H1 (cell line): ENCODE measurements around the gene MICALL2. TPM values are rescaled to one million over a fixed set of nuclear protein-coding genes. Genes with fewer than 3 reads are reported as not detected.

Experiments used
- EP300 ChIP-seq, 2 experiments: IDR thresholded peaks; 1 replicate in 1 of 2; 2 replicates in 1 of 2; pipeline ENCODE4 v1.6.1; 2011 to 2012; ENCODE audit warnings: low read depth in 2 of 2, low read length in 2 of 2, mild to moderate bottlenecking in 2 of 2, borderline replicate concordance in 1 of 2, inconsistent platforms in 1 of 2, moderate library complexity in 1 of 2
- NANOG ChIP-seq: IDR thresholded peaks from 2 replicates; pipeline ENCODE4 v1.6.1; 2011; ENCODE audit warnings: low read length, low read depth, mild to moderate bottlenecking, inconsistent platforms; ENCODE audit not compliant: insufficient read depth, poor library complexity, severe bottlenecking
- RNF2 ChIP-seq: fragments of 200-900, 300-1000 bp; sonication (generic); IDR thresholded peaks from 2 replicates; pipeline ENCODE4 v1.7.1; 2016; ENCODE audit warnings: borderline replicate concordance, low read depth, mild to moderate bottlenecking, antibody characterized with exemption, low read length; ENCODE audit not compliant: poor library complexity, severe bottlenecking; ENCODE audit errors: missing control alignments
- SRF ChIP-seq: IDR thresholded peaks from 2 replicates; pipeline ENCODE4 v1.6.1; 2011; ENCODE audit warnings: mild to moderate bottlenecking, low read depth, low read length, moderate library complexity
- SUZ12 ChIP-seq: fragments of 200-600 bp; sonication (generic); IDR thresholded peaks from 2 replicates; pipeline ENCODE4 v1.6.1; 2012; ENCODE audit warnings: mild to moderate bottlenecking, inconsistent platforms, low read length, moderate library complexity, mixed read lengths
- polyA plus RNA-seq, 7 experiments: library from polyadenylated mRNA; depleted of rRNA in 3 of 7; stranded (reverse) in 5 of 7; unstranded in 2 of 7; fragments of >200 nt in 5 of 7; fragments of 200-250 nt in 2 of 7; gene quantifications; 1 replicate in 5 of 7; 2 replicates in 1 of 7; 4 replicates in 1 of 7; pipeline versions ENCODE4 v1.2.1 to v1.2.3, GENCODE V29; 2011 to 2013; ENCODE audit warnings: missing spikeins in 2 of 7, mixed read lengths in 2 of 7
- total RNA-seq: library from RNA; stranded (reverse); fragmentation: NEBNext Ultra II Directional; extraction: Animal tissue kit (Norgen Biotek cat#: 25700); gene quantifications from 2 replicates; pipeline ENCODE4 v1.2.1, GENCODE V29; 2021
- TF ChIP-seq, protein P1 (sequence below), 3 experiments: IDR thresholded peaks; 1 replicate in 2 of 3; 2 replicates in 1 of 3; pipeline versions ENCODE4 v1.5.1 to v1.6.1; 2011; ENCODE audit warnings: low read length in 3 of 3, mild to moderate bottlenecking in 3 of 3, inconsistent platforms in 2 of 3, low read depth in 1 of 3, moderate library complexity in 1 of 3; ENCODE audit not compliant: insufficient read depth in 1 of 3; ENCODE audit errors: control extremely low read depth in 1 of 3
- TF ChIP-seq, protein P2 (sequence below): IDR thresholded peaks from 2 replicates; pipeline ENCODE4 v1.6.1; 2011; ENCODE audit warnings: low read depth, mild to moderate bottlenecking, low read length; ENCODE audit not compliant: insufficient read depth

Gene MICALL2
- total and polyA plus RNA-seq, 2 of the 8 experiments (the other 6 are each of a cell fraction or from before 2014, with no cell fraction given): 5.3 to 8.5 TPM

DNA sequence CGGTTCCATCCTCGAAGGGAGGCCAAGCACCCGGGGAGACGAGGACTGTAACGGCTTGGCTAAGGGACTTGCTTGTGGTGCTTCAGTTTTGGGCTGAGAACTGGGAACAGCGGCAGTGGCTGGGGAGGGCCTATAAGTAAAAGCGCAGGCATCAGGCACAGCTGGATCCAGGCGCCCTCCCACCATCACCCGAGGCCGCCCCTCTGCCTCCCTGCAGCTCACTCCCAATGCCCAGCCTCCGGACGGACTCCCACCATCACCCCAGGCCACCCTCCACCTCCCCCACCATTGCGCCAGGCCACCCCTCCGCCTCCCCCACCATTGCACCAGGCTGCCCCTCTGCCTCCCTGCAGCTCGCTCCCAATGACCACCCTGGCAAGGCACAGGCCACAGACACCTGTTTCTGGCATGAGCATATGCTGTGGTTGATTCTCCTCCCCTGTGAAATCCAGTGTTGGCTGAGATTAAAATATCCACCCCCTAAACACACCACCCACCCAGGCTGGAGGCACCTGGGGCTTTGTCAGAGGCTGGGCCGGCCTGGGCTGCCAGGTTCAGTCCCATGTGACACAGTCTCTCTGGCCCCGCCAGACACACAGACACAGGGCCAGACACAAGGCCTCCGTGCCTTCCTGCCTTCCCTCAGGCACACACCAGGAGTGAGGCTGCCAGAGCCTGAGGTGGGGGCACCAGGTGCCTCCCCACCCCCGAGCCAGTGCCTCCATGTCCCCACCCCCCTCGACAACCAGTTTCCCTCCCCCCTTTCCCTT lies 16.7 kb downstream of the MICALL2 start (continued):
- TF ChIP-seq, protein P1, sequence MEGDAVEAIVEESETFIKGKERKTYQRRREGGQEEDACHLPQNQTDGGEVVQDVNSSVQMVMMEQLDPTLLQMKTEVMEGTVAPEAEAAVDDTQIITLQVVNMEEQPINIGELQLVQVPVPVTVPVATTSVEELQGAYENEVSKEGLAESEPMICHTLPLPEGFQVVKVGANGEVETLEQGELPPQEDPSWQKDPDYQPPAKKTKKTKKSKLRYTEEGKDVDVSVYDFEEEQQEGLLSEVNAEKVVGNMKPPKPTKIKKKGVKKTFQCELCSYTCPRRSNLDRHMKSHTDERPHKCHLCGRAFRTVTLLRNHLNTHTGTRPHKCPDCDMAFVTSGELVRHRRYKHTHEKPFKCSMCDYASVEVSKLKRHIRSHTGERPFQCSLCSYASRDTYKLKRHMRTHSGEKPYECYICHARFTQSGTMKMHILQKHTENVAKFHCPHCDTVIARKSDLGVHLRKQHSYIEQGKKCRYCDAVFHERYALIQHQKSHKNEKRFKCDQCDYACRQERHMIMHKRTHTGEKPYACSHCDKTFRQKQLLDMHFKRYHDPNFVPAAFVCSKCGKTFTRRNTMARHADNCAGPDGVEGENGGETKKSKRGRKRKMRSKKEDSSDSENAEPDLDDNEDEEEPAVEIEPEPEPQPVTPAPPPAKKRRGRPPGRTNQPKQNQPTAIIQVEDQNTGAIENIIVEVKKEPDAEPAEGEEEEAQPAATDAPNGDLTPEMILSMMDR (IDR thresholded peaks at IDR 0.05; ENCODE audit: control extremely low read depth in 1 of 3, insufficient read depth in 1 of 3, low read depth in 1 of 3, low read length in 3 of 3): no peak
- no peak for TF ChIP-seq NANOG
- no peak for TF ChIP-seq RNF2
- TF ChIP-seq, protein P2, sequence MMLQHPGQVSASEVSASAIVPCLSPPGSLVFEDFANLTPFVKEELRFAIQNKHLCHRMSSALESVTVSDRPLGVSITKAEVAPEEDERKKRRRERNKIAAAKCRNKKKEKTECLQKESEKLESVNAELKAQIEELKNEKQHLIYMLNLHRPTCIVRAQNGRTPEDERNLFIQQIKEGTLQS: no peak
- TF ChIP-seq EP300 (IDR thresholded peaks at IDR 0.05; ENCODE audit: borderline replicate concordance in 1 of 2, low read depth in 2 of 2, low read length in 2 of 2): no peak
- no peak for TF ChIP-seq SUZ12
- no peak for TF ChIP-seq SRF
